Measurements from ENCODE around the gene SLC6A9.

SLC6A9 gene

GRCh38 chr1:44025816-44026215, 5.4 kb downstream of the SLC6A9 start:
- no peak for DNase-seq

GRCh38 chr1:44024903-44025525, 6.2 kb downstream of the SLC6A9 start:
- no peak for DNase-seq

- no peak for DNase-seq
Measured at GRCh38 chr1:44024031-44024902, 7.0 kb downstream of the SLC6A9 start.

GRCh38 chr1:44021581-44022321, 9.5 kb downstream of the SLC6A9 start:
- DNase-seq = no peak

- DNase-seq = no peak
Measured at GRCh38 chr1:44021156-44021555, 10.1 kb downstream of the SLC6A9 start.

- DNase-seq = no peak
Measured at GRCh38 chr1:44020464-44020863, 10.8 kb downstream of the SLC6A9 start.

GRCh38 chr1:44019466-44019948, 11.8 kb downstream of the SLC6A9 start:
- no peak for DNase-seq

GRCh38 chr1:44016890-44017400, 14.3 kb downstream of the SLC6A9 start:
- no peak for DNase-seq

GRCh38 chr1:44016041-44016889, 15.0 kb downstream of the SLC6A9 start:
- DNase-seq = no peak

- DNase-seq = no peak
Measured at GRCh38 chr1:44015206-44015605, 16.1 kb downstream of the SLC6A9 start.

GRCh38 chr1:44014365-44015104, 16.7 kb downstream of the SLC6A9 start:
- DNase-seq = no peak

GRCh38 chr1:44013949-44014348, 17.3 kb downstream of the SLC6A9 start:
- DNase-seq = no peak

GRCh38 chr1:44012941-44013609, 18.2 kb downstream of the SLC6A9 start:
- DNase-seq = no peak

- no peak for DNase-seq
Measured at GRCh38 chr1:44012404-44012803, 18.9 kb downstream of the SLC6A9 start.

GRCh38 chr1:44010935-44011471, 20.3 kb downstream of the SLC6A9 start:
- no peak for DNase-seq

- no peak for DNase-seq
Measured at GRCh38 chr1:44008259-44008658, 23.0 kb downstream of the SLC6A9 start.

GRCh38 chr1:44002606-44003157, 28.6 kb downstream of the SLC6A9 start:
- DNase-seq = no peak

GRCh38 chr1:44002165-44002564, 29.1 kb downstream of the SLC6A9 start:
- no peak for DNase-seq

GRCh38 chr1:44000122-44000665, 31.1 kb downstream of the SLC6A9 start:
- no peak for DNase-seq

GRCh38 chr1:43999455-43999854, 31.8 kb downstream of the SLC6A9 start:
- DNase-seq = no peak

Data from CD4-positive, alpha-beta T cell treated with Interleukin-21 for 1 hour (primary cell).